AG09309 (cell line): ENCODE results near the gene KIAA0319L.
"Not testable (repeated sequence)": the region's sequence is repeated elsewhere in the genome, so short reads cannot be mapped to it uniquely, and the experiment has no call there.

Source experiments
- DNase-seq: peaks from one replicate; pipeline ENCODE4 v3.0.0-alpha.2; 2010; ENCODE audit warnings: low read depth
- H3K4me3 ChIP-seq: 2 replicates; pipeline ENCODE4 v1.5.1; 2011; ENCODE audit warnings: mild to moderate bottlenecking, low read depth, low read length, moderate library complexity; ENCODE audit not compliant: control insufficient read depth
- CTCF ChIP-seq: IDR thresholded peaks from 2 replicates; pipeline ENCODE4 v1.5.1; 2011; ENCODE audit warnings: mild to moderate bottlenecking, low read depth, low read length, inconsistent platforms; ENCODE audit not compliant: insufficient read depth, control insufficient read depth; ENCODE audit errors: missing control alignments

KIAA0319L gene

GRCh38 chr1:35475356-35475755 is 81.8 kb downstream of the KIAA0319L start:
- H3K4me3 ChIP-seq = no peak overlapping the region
- no peak for TF ChIP-seq CTCF
- no peak for DNase-seq

- H3K4me3 ChIP-seq = not testable (repeated sequence)
These were observed 84.0 kb downstream of the KIAA0319L start for GRCh38 chr1:35473216-35473615.

GRCh38 chr1:35470977-35471613 is 86.1 kb downstream of the KIAA0319L start:
- no peak for DNase-seq
- no peak for TF ChIP-seq CTCF
- H3K4me3 ChIP-seq = no peak overlapping the region

More at GRCh38 chr1:35473216-35473615, 84.0 kb downstream of the KIAA0319L start:
- not testable (repeated sequence) for DNase-seq

GRCh38 chr1:35466120-35466519 is 91.1 kb downstream of the KIAA0319L start:
- TF ChIP-seq CTCF = no peak
- DNase-seq = no peak
- H3K4me3 ChIP-seq = no peak overlapping the region

GRCh38 chr1:35463749-35464148 is 93.5 kb downstream of the KIAA0319L start:
- not testable (repeated sequence) for DNase-seq, H3K4me3 ChIP-seq

GRCh38 chr1:35463232-35463631 is 94.0 kb downstream of the KIAA0319L start:
- TF ChIP-seq CTCF = no peak
- no peak for DNase-seq
- no peak overlapping the region for H3K4me3 ChIP-seq

- no peak for DNase-seq
- H3K4me3 ChIP-seq = no peak overlapping the region
- no peak for TF ChIP-seq CTCF
These were observed 95.1 kb downstream of the KIAA0319L start for GRCh38 chr1:35461966-35462651.

- no peak overlapping the region for H3K4me3 ChIP-seq
- no peak for TF ChIP-seq CTCF
- DNase-seq = no peak
These were observed 96.4 kb downstream of the KIAA0319L start for GRCh38 chr1:35460796-35461195.
